Keratinocyte (primary cell): ENCODE data around the gene TAP2. TPM values are rescaled to one million over a fixed set of nuclear protein-coding genes. Genes with fewer than 3 reads are reported as not detected.

Experiments
- DNase-seq: peaks from one replicate; pipeline ENCODE4 v3.0.0-alpha.2; 2011; ENCODE audit warnings: low read depth, missing footprints, low spot score
- FAIRE-seq: peaks from 2 replicates; lab custom pipeline; 2011; peaks lifted over from hg19 to GRCh38; lab: Jason Lieb, UNC
- H2AFZ ChIP-seq: 2 replicates; pipeline ENCODE4 v1.6.0; 2012; ENCODE audit warnings: low read length, control low read depth, inconsistent platforms; ENCODE audit not compliant: control insufficient read depth
- H3K27ac ChIP-seq: 2 replicates; pipeline ENCODE4 v1.5.1; 2011; ENCODE audit warnings: low read length; ENCODE audit not compliant: control insufficient read depth, insufficient read depth
- H3K27me3 ChIP-seq: 3 replicates; pipeline ENCODE4 v1.6.0; 2011; ENCODE audit warnings: low read length; ENCODE audit not compliant: control insufficient read depth, insufficient read depth; ENCODE audit errors: extremely low read depth
- H3K36me3 ChIP-seq, 2 experiments: 2 replicates in 1 of 2; 3 replicates in 1 of 2; pipeline ENCODE4 v1.5.1; 2011; ENCODE audit warnings: low read length in 2 of 2, mild to moderate bottlenecking in 1 of 2; ENCODE audit not compliant: control insufficient read depth in 2 of 2, insufficient read depth in 2 of 2; ENCODE audit errors: extremely low read depth in 1 of 2
- H3K4me1 ChIP-seq: 3 replicates; pipeline ENCODE4 v1.5.1; 2011; ENCODE audit warnings: low read length; ENCODE audit not compliant: control insufficient read depth, insufficient read depth; ENCODE audit errors: extremely low read depth
- H3K4me2 ChIP-seq: 3 replicates; pipeline ENCODE4 v1.6.0; 2011; ENCODE audit warnings: low read depth, low read length; ENCODE audit not compliant: control insufficient read depth, insufficient read depth; ENCODE audit errors: extremely low read depth
- H3K4me3 ChIP-seq, 3 experiments: fragments of 200-600 bp in 1 of 3; sonication (generic) in 1 of 3; 2 replicates in 2 of 3; 3 replicates in 1 of 3; pipeline ENCODE4 v1.5.1; 2011 to 2016; ENCODE audit warnings: low read length in 3 of 3, mild to moderate bottlenecking in 3 of 3, control low read depth in 2 of 3, inconsistent platforms in 1 of 3, low read depth in 1 of 3, mixed read lengths in 1 of 3, mixed run types in 1 of 3, moderate library complexity in 1 of 3; ENCODE audit not compliant: control insufficient read depth in 2 of 3, insufficient read depth in 2 of 3; ENCODE audit errors: extremely low read depth in 1 of 3
- H3K79me2 ChIP-seq: 2 replicates; pipeline ENCODE4 v1.6.0; 2012; ENCODE audit warnings: low read length; ENCODE audit not compliant: control insufficient read depth, insufficient read depth
- H3K9ac ChIP-seq: 3 replicates; pipeline ENCODE4 v1.6.0; 2011; ENCODE audit warnings: low read length; ENCODE audit not compliant: control insufficient read depth, insufficient read depth; ENCODE audit errors: extremely low read depth
- H3K9me1 ChIP-seq: 3 replicates; pipeline ENCODE4 v1.6.0; 2011; ENCODE audit warnings: low read length; ENCODE audit not compliant: control insufficient read depth, insufficient read depth; ENCODE audit errors: extremely low read depth
- H3K9me3 ChIP-seq: 2 replicates; pipeline ENCODE4 v1.5.1; 2012; ENCODE audit warnings: low read depth, low read length; ENCODE audit not compliant: control insufficient read depth
- H4K20me1 ChIP-seq: 3 replicates; pipeline ENCODE4 v1.6.0; 2011; ENCODE audit warnings: low read length; ENCODE audit not compliant: control insufficient read depth, insufficient read depth; ENCODE audit errors: extremely low read depth
- EZH2 ChIP-seq: IDR thresholded peaks from one replicate; pipeline ENCODE4 v1.6.1; 2012; ENCODE audit warnings: inconsistent platforms, mild to moderate bottlenecking, low read length, moderate library complexity
- dilution Hi-C: fragments of 300-500 bp; cut with MboI; formaldehyde crosslinking; loops from one replicate; pipeline ENCODE4 v1.7.0; 2020; ENCODE audit warnings: low sequenced_read_pairs; ENCODE audit not compliant: extremely low pct_ligation_motif_present
- polyA plus RNA-seq, 5 experiments: library from polyadenylated mRNA; depleted of rRNA in 3 of 5; stranded (reverse) in 3 of 5; stranded (forward) in 1 of 5; unstranded in 1 of 5; fragments of >200 nt; gene quantifications; 1 replicate in 1 of 5; 2 replicates in 3 of 5; 3 replicates in 1 of 5; pipeline versions ENCODE4 v1.2.1 to v1.2.3, GENCODE V29; 2011 to 2012; ENCODE audit warnings: missing spikeins in 2 of 5, low read depth in 1 of 5, low replicate concordance in 1 of 5
- TF ChIP-seq, protein P1 (sequence below), 3 experiments: IDR thresholded peaks in 1 of 3; conservative IDR thresholded peaks in 1 of 3; optimal IDR thresholded peaks in 1 of 3; 2 replicates in 2 of 3; 3 replicates in 1 of 3; pipeline versions ENCODE3 to v1.5.1; 2011; ENCODE audit warnings: low read length in 3 of 3, mild to moderate bottlenecking in 3 of 3, moderate library complexity in 2 of 3, control low read depth in 1 of 3, inconsistent platforms in 1 of 3; ENCODE audit not compliant: insufficient read depth in 2 of 3; ENCODE audit errors: extremely low read depth in 1 of 3

The TAP2 gene
- polyA plus RNA-seq, 1 donor (not counting 4 experiments of a cell fraction or from before 2014, with no cell fraction given), result 50.7 TPM

DNA sequence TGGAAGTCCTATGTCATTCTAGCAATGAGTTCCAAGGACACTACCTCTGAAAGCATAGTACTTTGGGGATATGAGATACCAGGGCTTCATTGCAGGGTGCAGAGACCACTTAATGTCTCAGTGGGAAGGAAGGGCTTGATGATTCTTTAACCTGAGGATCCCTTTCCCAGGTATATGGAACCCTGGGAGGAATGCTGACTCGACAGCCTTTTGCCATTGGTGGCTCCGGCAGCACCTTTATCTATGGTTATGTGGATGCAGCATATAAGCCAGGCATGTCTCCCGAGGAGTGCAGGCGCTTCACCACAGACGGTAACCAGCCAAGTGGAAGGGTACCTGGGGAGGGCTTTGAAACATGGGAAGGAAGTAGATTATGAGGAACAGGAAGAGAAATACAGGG, 19.7 kb upstream of the TAP2 start:
- Histone ChIP-seq H3K4me3 (no peak overlapping the region), H3K9me3 (no peaks in the 10 kb centered on the region), H3K4me2 (no peak overlapping the region), H3K27me3 (no peaks in the 10 kb centered on the region), H3K27ac (no peak overlapping the region), H3K4me1 (peaks cover 32% of the 10 kb centered on the region), H3K9ac (no peak overlapping the region), H4K20me1 (no peaks in the 10 kb centered on the region), H2AFZ (no peak overlapping the region), H3K9me1 (no peaks in the 10 kb centered on the region), H3K36me3 (no peaks in the 10 kb centered on the region), H3K79me2 (peaks cover 2% of the 10 kb centered on the region)
- DNase-seq (no peak), FAIRE-seq (no peak)
- TF ChIP-seq EZH2, result no peak
- TF ChIP-seq, protein P1, sequence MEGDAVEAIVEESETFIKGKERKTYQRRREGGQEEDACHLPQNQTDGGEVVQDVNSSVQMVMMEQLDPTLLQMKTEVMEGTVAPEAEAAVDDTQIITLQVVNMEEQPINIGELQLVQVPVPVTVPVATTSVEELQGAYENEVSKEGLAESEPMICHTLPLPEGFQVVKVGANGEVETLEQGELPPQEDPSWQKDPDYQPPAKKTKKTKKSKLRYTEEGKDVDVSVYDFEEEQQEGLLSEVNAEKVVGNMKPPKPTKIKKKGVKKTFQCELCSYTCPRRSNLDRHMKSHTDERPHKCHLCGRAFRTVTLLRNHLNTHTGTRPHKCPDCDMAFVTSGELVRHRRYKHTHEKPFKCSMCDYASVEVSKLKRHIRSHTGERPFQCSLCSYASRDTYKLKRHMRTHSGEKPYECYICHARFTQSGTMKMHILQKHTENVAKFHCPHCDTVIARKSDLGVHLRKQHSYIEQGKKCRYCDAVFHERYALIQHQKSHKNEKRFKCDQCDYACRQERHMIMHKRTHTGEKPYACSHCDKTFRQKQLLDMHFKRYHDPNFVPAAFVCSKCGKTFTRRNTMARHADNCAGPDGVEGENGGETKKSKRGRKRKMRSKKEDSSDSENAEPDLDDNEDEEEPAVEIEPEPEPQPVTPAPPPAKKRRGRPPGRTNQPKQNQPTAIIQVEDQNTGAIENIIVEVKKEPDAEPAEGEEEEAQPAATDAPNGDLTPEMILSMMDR (optimal IDR thresholded peaks at IDR 0.05 in 1 of 3, IDR thresholded peaks at IDR 0.05 in 1 of 3, conservative IDR thresholded peaks at IDR 0.05 in 1 of 3; ENCODE audit: extremely low read depth in 1 of 3, insufficient read depth in 2 of 3, low read length in 3 of 3), result no peak
- dilution Hi-C loops, result no loop called here

DNA sequence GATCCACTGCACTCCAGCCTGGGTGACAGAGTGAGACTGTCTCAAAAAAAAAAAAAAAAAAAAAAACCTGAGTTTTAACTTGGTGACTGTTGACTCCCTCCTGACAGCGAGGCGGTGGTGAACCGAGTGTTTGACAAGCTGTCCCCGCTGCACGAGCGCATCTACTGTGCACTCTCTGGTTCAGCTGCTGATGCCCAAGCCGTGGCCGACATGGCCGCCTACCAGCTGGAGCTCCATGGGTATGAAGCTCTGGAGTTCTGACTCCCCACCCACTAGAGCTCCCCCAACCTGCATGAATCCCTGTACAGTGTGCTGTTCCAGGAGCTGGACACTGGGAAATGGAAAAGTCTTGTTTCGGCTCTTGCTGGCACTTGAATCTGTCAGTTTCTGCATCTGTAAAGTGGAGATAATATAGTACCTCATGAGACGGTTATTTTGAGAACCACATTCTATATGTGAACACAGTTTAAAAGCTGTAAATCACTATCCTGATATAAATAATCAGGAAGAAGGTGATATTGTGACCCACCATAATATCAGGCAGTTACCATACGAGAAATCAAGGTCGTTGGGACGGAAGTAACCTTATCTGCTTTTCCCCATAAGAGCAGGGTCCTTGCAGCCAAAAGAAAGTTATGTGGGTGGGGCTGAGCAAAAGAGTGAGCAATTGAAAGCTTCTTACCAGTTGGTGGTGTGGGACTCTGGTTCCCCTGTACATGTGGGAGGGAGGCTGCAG, 18.8 kb upstream of the TAP2 start:
- Histone ChIP-seq H3K79me2 (peaks cover 11% of the 10 kb centered on the region), H3K4me2 (no peak overlapping the region), H3K9ac (no peak overlapping the region), H3K27ac (no peak overlapping the region), H3K36me3 (no peaks in the 10 kb centered on the region), H3K4me1 (peaks cover 33% of the 10 kb centered on the region), H2AFZ (no peak overlapping the region), H3K4me3 (no peak overlapping the region), H4K20me1 (no peaks in the 10 kb centered on the region), H3K27me3 (no peaks in the 10 kb centered on the region), H3K9me3 (no peaks in the 10 kb centered on the region), H3K9me1 (no peaks in the 10 kb centered on the region)
- no peak for DNase-seq
- dilution Hi-C loops, result no loop called here
- TF ChIP-seq EZH2, result no peak
- TF ChIP-seq, protein P1 (optimal IDR thresholded peaks at IDR 0.05 in 1 of 3, IDR thresholded peaks at IDR 0.05 in 1 of 3, conservative IDR thresholded peaks at IDR 0.05 in 1 of 3; ENCODE audit: extremely low read depth in 1 of 3, insufficient read depth in 2 of 3, low read length in 3 of 3), result no peak
- FAIRE-seq, result no peak
